GM10248 (cell line): ENCODE measurements around the gene NFAT5.
"Not testable (repeated sequence)": the region's sequence is repeated elsewhere in the genome, so short reads cannot be mapped to it uniquely, and the experiment has no call there.

Experiments
- CTCF ChIA-PET: fragments of 300-600 bp; sonication (Branson Sonifier 250); formaldehyde crosslinking; extraction: SDS; loops from one replicate; lab custom pipeline; 2021; ENCODE audit warnings: antibody characterized with exemption; lab: Yijun Ruan, JAX
- POLR2A ChIA-PET: fragments of 350-650 bp; sonication (Branson Sonifier 250); formaldehyde crosslinking; extraction: SDS; loops from one replicate; lab custom pipeline; 2020; ENCODE audit warnings: antibody characterized with exemption; lab: Yijun Ruan, JAX
- DNase-seq: peaks from one replicate; pipeline ENCODE4 v3.0.0; 2012; ENCODE audit errors: extremely low spot score
- CTCF ChIP-seq: IDR thresholded peaks from 2 replicates; pipeline ENCODE4 v1.5.1; 2012; ENCODE audit warnings: mild to moderate bottlenecking, low read depth; ENCODE audit errors: extremely low read depth, missing control alignments, control extremely low read depth

Gene NFAT5

GRCh38 chr16:69621225-69621624 lies 55.5 kb downstream of the NFAT5 start:
- no peak for TF ChIP-seq CTCF
- ChIA-PET POLR2A (interaction anchor here (0.6 kb wide), 2 partner anchors 156 to 227 kb away, joined by 3 to 5 read pairs; no protein-coding TSS in a partner anchor), CTCF (interaction anchor here (1.0 to 1.1 kb wide), 2 partner anchors 225 to 286 kb away, joined by 3 read pairs; no protein-coding TSS in a partner anchor)
- DNase-seq = no peak

- DNase-seq = no peak
- CTCF ChIA-PET = interaction anchor here (1.0 to 2.3 kb wide), 2 partner anchors 11 to 14 kb away, joined by 3 to 10 read pairs; no protein-coding TSS in a partner anchor
- TF ChIP-seq CTCF = no peak
- POLR2A ChIA-PET = no interaction called here
These were observed 60.5 kb downstream of the NFAT5 start for GRCh38 chr16:69626256-69626655.

- ChIA-PET CTCF (no interaction called here), POLR2A (no interaction called here)
- no peak for TF ChIP-seq CTCF
- no peak for DNase-seq
These were observed 67.1 kb downstream of the NFAT5 start for GRCh38 chr16:69632828-69633227.

GRCh38 chr16:69633375-69633774 lies 67.6 kb downstream of the NFAT5 start:
- TF ChIP-seq CTCF = no peak
- DNase-seq = no peak
- CTCF ChIA-PET = interaction anchor here (1.2 kb wide), 1 partner anchor 30 kb away, joined by 3 read pairs; no protein-coding TSS in a partner anchor
- POLR2A ChIA-PET = no interaction called here

GRCh38 chr16:69636563-69637146 lies 70.9 kb downstream of the NFAT5 start:
- POLR2A ChIA-PET, DNase-seq: not testable (repeated sequence)
- CTCF ChIA-PET = interaction anchor here (1.0 to 1.2 kb wide), 2 partner anchors 9 to 13 kb away, joined by 3 to 4 read pairs; no protein-coding TSS in a partner anchor

GRCh38 chr16:69637206-69637865 lies 71.6 kb downstream of the NFAT5 start:
- CTCF ChIA-PET = interaction anchor here (1.0 kb wide), 1 partner anchor 12 kb away, joined by 3 read pairs; no protein-coding TSS in a partner anchor
- POLR2A ChIA-PET, DNase-seq: not testable (repeated sequence)

- CTCF ChIA-PET, POLR2A ChIA-PET: not testable (repeated sequence)
These were observed 78.2 kb downstream of the NFAT5 start for GRCh38 chr16:69643997-69644396.

GRCh38 chr16:69644790-69645189 lies 79.0 kb downstream of the NFAT5 start:
- no peak for DNase-seq
- TF ChIP-seq CTCF = no peak
- POLR2A ChIA-PET = no interaction called here
- CTCF ChIA-PET = no interaction called here

More at GRCh38 chr16:69643997-69644396, 78.2 kb downstream of the NFAT5 start:
- not testable (repeated sequence) for DNase-seq
